SK-MEL-5 (cell line): ENCODE measurements around the gene CS. TPM values are rescaled to one million over a fixed set of nuclear protein-coding genes. Genes with fewer than 3 reads are reported as not detected.
"Not testable (repeated sequence)": the region's sequence is repeated elsewhere in the genome, so short reads cannot be mapped to it uniquely, and the experiment has no call there.

ENCODE experiments used
- DNase-seq: peaks from one replicate; pipeline ENCODE4 v3.0.0-alpha.2; 2016; ENCODE audit warnings: low read depth, low spot score
- in situ Hi-C: cut with HindIII; loops from 2 replicates; pipeline ENCODE4 v1.10.0; 2016; ENCODE audit warnings: low sequenced_read_pairs, high pct_unique_total_duplicates, low pct_unique_long_range_greater_than_20kb
- total RNA-seq: library from RNA; depleted of rRNA; stranded (reverse); fragments of >200 nt; shearing (Covaris generic); gene quantifications from 2 replicates; pipeline ENCODE4 v1.2.3, GENCODE V29; 2014

The CS gene
- total RNA-seq, 1 experiment from 2014 or later: 119 TPM

- in situ Hi-C loops: no loop called here
- DNase-seq: no peak
Observed at GRCh38 chr12:56326533-56326932, 26.4 kb upstream of the CS start.

- no peak for DNase-seq
- in situ Hi-C loops: no loop called here
Observed at GRCh38 chr12:56326126-56326525, 26.0 kb upstream of the CS start.

- in situ Hi-C loops: no loop called here
- DNase-seq: no peak
Observed at GRCh38 chr12:56324206-56324605, 24.1 kb upstream of the CS start.

GRCh38 chr12:56321610-56322009 lies 21.5 kb upstream of the CS start:
- in situ Hi-C loops, DNase-seq: not testable (repeated sequence)

- in situ Hi-C loops: no loop called here
- DNase-seq: no peak
Observed at GRCh38 chr12:56321027-56321426, 20.9 kb upstream of the CS start.

GRCh38 chr12:56317675-56318074 lies 17.5 kb upstream of the CS start:
- in situ Hi-C loops: no loop called here

GRCh38 chr12:56315622-56316473 lies 15.7 kb upstream of the CS start, which contains the start of gene CNPY2:
Gene CNPY2 (minus strand): TSS chr12:56315988. CDS start chr12:56315217, 771 bp downstream.
- in situ Hi-C loops: no loop called here
- DNase-seq: peak; percentile 96

More at GRCh38 chr12:56317675-56318074, 17.5 kb upstream of the CS start:
- peak; percentile 47 for DNase-seq

GRCh38 chr12:56315249-56315621 lies 15.1 kb upstream of the CS start:
- peak; percentile 87 for DNase-seq
- in situ Hi-C loops: no loop called here

GRCh38 chr12:56311003-56311402 lies 10.9 kb upstream of the CS start:
- DNase-seq: no peak
- in situ Hi-C loops: no loop called here

GRCh38 chr12:56308714-56309113 lies 8.6 kb upstream of the CS start:
- no peak for DNase-seq
- in situ Hi-C loops: no loop called here

GRCh38 chr12:56307221-56307965 lies 7.3 kb upstream of the CS start:
- in situ Hi-C loops: no loop called here
- no peak for DNase-seq

- no peak for DNase-seq
- in situ Hi-C loops: no loop called here
Observed at GRCh38 chr12:56304872-56305590, 4.9 kb upstream of the CS start.

- no peak for DNase-seq
- in situ Hi-C loops: no loop called here
Observed at GRCh38 chr12:56304276-56304675, 4.1 kb upstream of the CS start.

GRCh38 chr12:56300644-56301464 lies 724 bp upstream of the CS start:
- no peak for DNase-seq
- in situ Hi-C loops: no loop called here

- peak; percentile 43 for DNase-seq
- in situ Hi-C loops: no loop called here
Observed at GRCh38 chr12:56299308-56299852, 750 bp downstream of the CS start.

GRCh38 chr12:56298828-56299227 lies 1.3 kb downstream of the CS start:
- DNase-seq: no peak
- in situ Hi-C loops: no loop called here

GRCh38 chr12:56297400-56297799 lies 2.7 kb downstream of the CS start:
- in situ Hi-C loops: no loop called here
- no peak for DNase-seq
